Ishikawa (cell line): ENCODE results near the gene GRM5.

Experiments used
- CEBPB ChIP-seq: IDR thresholded peaks from 2 replicates; pipeline ENCODE4 v1.6.1; 2012
- CREB1 ChIP-seq: IDR thresholded peaks from 2 replicates; pipeline ENCODE4 v1.6.1; 2012; ENCODE audit warnings: low read depth
- EGR1 ChIP-seq: IDR thresholded peaks from 2 replicates; pipeline ENCODE4 v1.6.1; 2012
- EP300 ChIP-seq: IDR thresholded peaks from 2 replicates; pipeline ENCODE4 v1.6.1; 2012; ENCODE audit warnings: borderline replicate concordance
- FOXM1 ChIP-seq: IDR thresholded peaks from 2 replicates; pipeline ENCODE4 v1.6.1; 2012; ENCODE audit warnings: low read depth, borderline replicate concordance
- MAX ChIP-seq: IDR thresholded peaks from 2 replicates; pipeline ENCODE4 v1.6.1; 2012
- NFIC ChIP-seq: IDR thresholded peaks from 2 replicates; pipeline ENCODE4 v1.6.1; 2012
- RAD21 ChIP-seq: IDR thresholded peaks from 2 replicates; pipeline ENCODE4 v1.6.1; 2012; ENCODE audit warnings: low read depth
- REST ChIP-seq: IDR thresholded peaks from 2 replicates; pipeline ENCODE4 v1.6.1; 2012; ENCODE audit warnings: low read depth, mild to moderate bottlenecking
- TAF1 ChIP-seq: IDR thresholded peaks from 2 replicates; pipeline ENCODE4 v1.6.1; 2012; ENCODE audit warnings: low read depth, mild to moderate bottlenecking
- TCF12 ChIP-seq: IDR thresholded peaks from 2 replicates; pipeline ENCODE4 v1.6.1; 2012; ENCODE audit warnings: low read depth
- TEAD4 ChIP-seq: IDR thresholded peaks from 2 replicates; pipeline ENCODE4 v1.6.1; 2012
- USF1 ChIP-seq: IDR thresholded peaks from 2 replicates; pipeline ENCODE4 v1.6.1; 2012
- YY1 ChIP-seq: IDR thresholded peaks from 2 replicates; pipeline ENCODE4 v1.6.1; 2012; ENCODE audit warnings: low read depth
- ZBTB7A ChIP-seq: IDR thresholded peaks from 2 replicates; pipeline ENCODE4 v1.6.1; 2012; ENCODE audit warnings: low read depth

Gene GRM5

GRCh38 chr11:88979641-88980040 is 86.1 kb downstream of the GRM5 start:
- TF ChIP-seq REST (no peak), MAX (no peak), RAD21 (no peak)

- TF ChIP-seq MAX (no peak), ZBTB7A (no peak), FOXM1 (no peak), RAD21 (no peak), YY1 (no peak), USF1 (no peak), TEAD4 (no peak), CREB1 (no peak), CEBPB (no peak), TAF1 (no peak), EGR1 (no peak), NFIC (no peak), REST (no peak), EP300 (no peak), TCF12 (no peak)
Measured at GRCh38 chr11:88972210-88972609, 93.6 kb downstream of the GRM5 start.

- TF ChIP-seq NFIC = no peak
- TF ChIP-seq EP300 = no peak
- TF ChIP-seq ZBTB7A = no peak
- no peak for TF ChIP-seq EGR1
- TF ChIP-seq TCF12 = no peak
- TF ChIP-seq FOXM1 = no peak
- TF ChIP-seq TEAD4 = no peak
- no peak for TF ChIP-seq MAX
- TF ChIP-seq USF1 = no peak
- no peak for TF ChIP-seq CREB1
- TF ChIP-seq YY1 = no peak
- no peak for TF ChIP-seq CEBPB
Measured at GRCh38 chr11:88950975-88951374, 114.8 kb downstream of the GRM5 start.

- TF ChIP-seq REST = no peak
- no peak for TF ChIP-seq MAX
- no peak for TF ChIP-seq EP300
- no peak for TF ChIP-seq TCF12
- TF ChIP-seq EGR1 = no peak
- no peak for TF ChIP-seq USF1
- no peak for TF ChIP-seq CREB1
Measured at GRCh38 chr11:88909500-88909899, 156.3 kb downstream of the GRM5 start.

GRCh38 chr11:88886796-88887195 is 179.0 kb downstream of the GRM5 start:
- no peak for TF ChIP-seq EP300
- peak; percentile 78 for TF ChIP-seq RAD21
